NB4 (cell line): ENCODE measurements around the gene MIEF2.

ENCODE experiments used
- MYC ChIP-seq: IDR thresholded peaks from 2 replicates; pipeline ENCODE4 v1.6.1; 2011; ENCODE audit warnings: low read depth, low read length
- POLR2A ChIP-seq: IDR thresholded peaks from 2 replicates; pipeline ENCODE4 v1.6.1; 2011; ENCODE audit warnings: mild to moderate bottlenecking; ENCODE audit not compliant: insufficient read length; ENCODE audit errors: extremely low read depth
- TF ChIP-seq, protein P1 (sequence below): IDR thresholded peaks from one replicate; pipeline ENCODE4 v1.5.1; 2012; ENCODE audit warnings: low read depth, low read length
- TF ChIP-seq, protein P2 (sequence below): IDR thresholded peaks from 2 replicates; pipeline ENCODE4 v1.6.1; 2011; ENCODE audit warnings: low read depth, low read length

- TF ChIP-seq POLR2A (no peak), MYC (no peak)
- TF ChIP-seq, protein P1, sequence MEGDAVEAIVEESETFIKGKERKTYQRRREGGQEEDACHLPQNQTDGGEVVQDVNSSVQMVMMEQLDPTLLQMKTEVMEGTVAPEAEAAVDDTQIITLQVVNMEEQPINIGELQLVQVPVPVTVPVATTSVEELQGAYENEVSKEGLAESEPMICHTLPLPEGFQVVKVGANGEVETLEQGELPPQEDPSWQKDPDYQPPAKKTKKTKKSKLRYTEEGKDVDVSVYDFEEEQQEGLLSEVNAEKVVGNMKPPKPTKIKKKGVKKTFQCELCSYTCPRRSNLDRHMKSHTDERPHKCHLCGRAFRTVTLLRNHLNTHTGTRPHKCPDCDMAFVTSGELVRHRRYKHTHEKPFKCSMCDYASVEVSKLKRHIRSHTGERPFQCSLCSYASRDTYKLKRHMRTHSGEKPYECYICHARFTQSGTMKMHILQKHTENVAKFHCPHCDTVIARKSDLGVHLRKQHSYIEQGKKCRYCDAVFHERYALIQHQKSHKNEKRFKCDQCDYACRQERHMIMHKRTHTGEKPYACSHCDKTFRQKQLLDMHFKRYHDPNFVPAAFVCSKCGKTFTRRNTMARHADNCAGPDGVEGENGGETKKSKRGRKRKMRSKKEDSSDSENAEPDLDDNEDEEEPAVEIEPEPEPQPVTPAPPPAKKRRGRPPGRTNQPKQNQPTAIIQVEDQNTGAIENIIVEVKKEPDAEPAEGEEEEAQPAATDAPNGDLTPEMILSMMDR = no peak
- TF ChIP-seq, protein P2, sequence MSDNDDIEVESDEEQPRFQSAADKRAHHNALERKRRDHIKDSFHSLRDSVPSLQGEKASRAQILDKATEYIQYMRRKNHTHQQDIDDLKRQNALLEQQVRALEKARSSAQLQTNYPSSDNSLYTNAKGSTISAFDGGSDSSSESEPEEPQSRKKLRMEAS = no peak
These were observed 7.7 kb downstream of the MIEF2 start for GRCh38 chr17:18267927-18268711.
